Effector CD8-positive, alpha-beta T cell (primary cell): Measurements from ENCODE around the gene HEPN1.
"Not testable (repeated sequence)": the region's sequence is repeated elsewhere in the genome, so short reads cannot be mapped to it uniquely, and the experiment has no call there.

Experiments used
- DNase-seq: peaks from one replicate; lab custom pipeline; 2025; lab: John Stamatoyannopoulos, UW

Gene HEPN1

DNA sequence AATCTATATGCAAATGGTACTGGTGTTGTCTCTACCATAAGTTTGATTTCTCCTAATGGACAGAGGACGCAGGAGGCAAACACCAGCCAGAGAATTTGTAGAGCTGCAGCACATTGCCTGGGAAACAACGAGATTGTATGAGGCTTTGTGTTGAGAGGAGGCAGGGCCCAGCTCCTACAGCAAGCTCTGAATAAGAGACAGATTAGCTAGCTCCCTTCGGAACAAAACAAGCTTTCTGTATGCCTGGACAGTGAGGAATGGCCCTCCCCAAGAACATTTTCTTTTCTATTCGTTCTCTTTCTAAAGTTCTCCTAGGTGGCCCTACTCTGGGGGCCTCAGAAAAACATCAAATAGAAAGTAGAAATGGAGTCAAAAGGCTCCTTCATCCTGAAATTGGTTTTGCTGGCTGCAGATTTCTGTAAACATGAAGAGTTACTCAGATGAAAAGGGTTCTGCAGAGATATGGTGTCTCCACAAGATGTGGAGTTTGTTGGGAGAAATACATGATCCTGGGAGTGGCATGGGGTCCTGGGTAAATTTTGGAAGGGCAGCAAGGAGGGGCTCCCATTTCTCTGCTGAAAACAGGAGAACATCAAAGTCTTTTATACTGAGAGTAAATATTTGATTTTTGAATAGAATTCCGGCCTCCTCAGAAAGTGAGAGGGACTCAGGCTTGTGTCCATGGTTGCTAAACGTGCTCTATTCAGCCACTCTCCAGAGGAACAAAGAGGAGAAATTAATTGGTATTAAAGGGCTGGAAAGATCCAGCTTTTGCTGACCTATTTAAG, 23.6 kb downstream of the HEPN1 start:
- DNase-seq: no peak

DNA sequence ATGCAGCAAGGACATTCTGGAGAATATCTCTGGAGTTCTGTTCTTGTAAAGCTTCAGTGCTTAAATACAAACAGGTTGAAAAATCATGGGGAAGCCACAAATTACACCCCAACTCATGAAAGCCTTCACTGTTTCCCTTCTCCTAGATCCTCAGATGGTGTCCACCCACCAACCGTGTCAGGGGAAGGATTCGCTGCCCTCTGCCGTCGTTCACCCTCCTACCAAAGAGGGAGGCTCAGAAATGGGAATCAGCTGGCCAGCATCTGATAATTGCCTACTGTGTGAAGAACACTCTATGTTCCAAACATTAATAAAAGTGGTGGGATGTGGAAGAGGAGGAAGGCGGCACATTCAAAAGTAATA, 24.2 kb downstream of the HEPN1 start:
- DNase-seq: no peak

DNA sequence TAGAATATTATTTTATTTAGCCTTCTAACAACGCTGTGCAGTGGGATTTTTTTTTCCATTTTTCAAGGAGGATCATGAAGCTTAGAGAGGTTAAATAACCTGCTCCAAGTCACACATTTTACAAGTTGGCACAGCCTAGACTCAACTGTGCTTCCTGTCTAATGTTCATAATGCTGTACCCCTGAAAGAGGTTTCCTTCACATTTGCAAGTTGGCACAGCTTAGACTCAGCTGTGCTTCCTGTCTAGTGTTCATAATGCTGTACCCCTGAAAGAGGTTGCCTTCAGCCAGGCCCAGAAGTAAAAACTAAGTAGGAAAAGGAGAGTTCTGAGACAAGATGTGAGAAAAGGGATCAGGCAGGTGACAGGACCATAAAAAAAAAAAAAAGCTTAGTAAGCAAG, 24.7 kb downstream of the HEPN1 start:
- DNase-seq: no peak

GRCh38 chr11:124944565-124944964, 25.5 kb downstream of the HEPN1 start:
- DNase-seq: no peak

DNA sequence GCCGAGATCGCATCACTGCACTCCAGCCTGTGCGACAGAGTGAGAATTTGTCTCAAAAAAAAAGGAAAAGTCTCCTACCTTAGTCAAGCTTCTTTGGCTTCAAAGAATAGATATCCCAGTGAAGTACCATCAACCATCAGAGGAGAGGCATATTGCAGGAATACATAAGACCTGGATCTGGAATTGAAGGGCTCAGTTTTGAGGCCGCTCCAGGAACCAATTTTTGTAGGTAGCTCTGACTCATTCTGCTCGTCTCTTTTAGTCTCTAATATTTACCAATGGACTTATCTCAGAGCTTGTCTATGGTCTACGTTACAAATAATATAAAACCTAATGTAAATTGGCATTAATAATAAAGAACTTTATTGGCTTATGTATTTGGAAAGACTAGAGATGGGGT, 26.8 kb downstream of the HEPN1 start:
- DNase-seq: no peak

- DNase-seq: no peak
These were observed 27.7 kb downstream of the HEPN1 start for GRCh38 chr11:124946735-124947141.

- no peak for DNase-seq
These were observed 31.7 kb downstream of the HEPN1 start for GRCh38 chr11:124950601-124951330.

DNA sequence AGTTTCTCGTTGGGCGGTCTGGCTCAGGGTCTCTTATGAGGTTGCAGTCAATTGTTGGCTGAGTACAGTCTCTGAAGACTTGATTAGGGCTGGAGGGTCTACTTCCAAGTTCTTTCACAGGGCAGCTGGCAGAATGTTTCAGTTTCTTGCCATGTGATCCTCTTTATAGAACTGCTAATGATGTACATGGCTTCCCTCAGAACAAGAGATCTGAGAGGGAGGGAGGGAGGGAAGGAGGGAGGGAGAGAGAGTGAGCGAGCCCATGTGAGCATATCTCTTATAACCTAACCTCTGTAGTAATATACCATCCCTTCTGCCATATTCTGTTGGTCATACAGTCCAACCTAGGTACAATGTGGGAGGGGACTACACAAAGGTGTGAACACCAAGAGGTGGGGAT, 32.3 kb downstream of the HEPN1 start:
- no peak for DNase-seq

DNA sequence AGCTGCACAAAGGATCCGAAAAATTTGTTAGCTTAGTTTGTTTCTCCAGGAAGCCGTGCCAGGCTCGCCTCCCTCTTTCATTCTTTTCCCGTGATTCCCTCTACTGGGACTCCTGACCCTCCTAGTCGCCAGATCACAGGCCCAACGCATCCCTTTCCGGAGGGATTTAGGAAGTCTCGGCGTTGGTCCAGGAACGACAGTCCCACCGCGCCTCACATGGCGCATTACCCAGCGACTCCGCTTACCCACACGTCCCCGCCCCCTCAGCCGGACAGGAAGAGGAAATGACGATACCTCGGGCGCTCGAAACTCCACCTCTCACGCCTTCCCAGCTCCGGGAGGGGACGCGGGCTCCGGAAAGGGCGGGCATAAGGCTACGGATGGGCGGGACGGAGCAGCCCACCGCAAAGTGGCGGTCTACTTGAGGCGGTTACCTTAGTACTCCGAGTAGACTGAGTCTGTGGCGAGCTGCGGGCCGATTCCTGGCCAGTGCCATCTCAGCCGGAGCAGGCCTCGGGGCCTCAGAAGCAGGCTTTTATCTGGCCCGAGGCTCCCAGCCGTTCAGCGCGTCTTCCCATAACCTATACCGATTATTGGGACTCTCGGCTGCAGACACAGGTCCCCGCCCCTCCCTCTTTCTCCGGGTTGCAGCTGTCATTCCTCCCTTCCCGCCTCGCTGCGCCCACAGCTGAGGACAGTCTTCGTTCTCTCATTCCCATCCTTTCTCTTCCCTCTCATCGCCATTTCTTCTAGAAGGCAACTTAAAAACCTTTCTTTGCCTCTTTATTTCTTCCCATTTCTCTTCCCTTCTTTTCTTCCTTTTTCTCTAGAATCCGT, 34.9 kb downstream of the HEPN1 start, which contains the start of gene CCDC15:
Gene CCDC15, plus strand, starts transcription at position 450 of the 837 bp plus-strand sequence. CDS start 531 bp downstream, outside the sequence.
- peak; percentile 92 for DNase-seq

GRCh38 chr11:124954590-124954955, 35.5 kb downstream of the HEPN1 start:
- no peak for DNase-seq

DNA sequence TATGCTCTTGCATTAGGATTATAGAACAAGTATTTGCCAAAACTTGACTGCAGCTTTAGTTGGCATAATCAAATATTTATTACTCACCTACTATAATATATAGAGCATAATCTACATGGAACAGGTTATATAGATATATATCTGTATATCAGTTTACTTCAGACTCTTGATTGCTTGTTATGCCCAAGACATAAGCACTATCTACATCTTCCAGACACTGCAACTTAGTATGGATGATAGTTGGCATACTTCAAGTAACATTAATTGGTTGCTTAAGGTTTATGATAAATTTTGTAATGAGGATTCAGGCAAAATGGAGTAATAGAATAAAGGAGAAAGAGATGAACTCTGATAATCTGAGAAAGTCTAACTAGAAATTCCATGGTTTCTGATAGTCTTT, 36.0 kb downstream of the HEPN1 start:
- DNase-seq: no peak

DNA sequence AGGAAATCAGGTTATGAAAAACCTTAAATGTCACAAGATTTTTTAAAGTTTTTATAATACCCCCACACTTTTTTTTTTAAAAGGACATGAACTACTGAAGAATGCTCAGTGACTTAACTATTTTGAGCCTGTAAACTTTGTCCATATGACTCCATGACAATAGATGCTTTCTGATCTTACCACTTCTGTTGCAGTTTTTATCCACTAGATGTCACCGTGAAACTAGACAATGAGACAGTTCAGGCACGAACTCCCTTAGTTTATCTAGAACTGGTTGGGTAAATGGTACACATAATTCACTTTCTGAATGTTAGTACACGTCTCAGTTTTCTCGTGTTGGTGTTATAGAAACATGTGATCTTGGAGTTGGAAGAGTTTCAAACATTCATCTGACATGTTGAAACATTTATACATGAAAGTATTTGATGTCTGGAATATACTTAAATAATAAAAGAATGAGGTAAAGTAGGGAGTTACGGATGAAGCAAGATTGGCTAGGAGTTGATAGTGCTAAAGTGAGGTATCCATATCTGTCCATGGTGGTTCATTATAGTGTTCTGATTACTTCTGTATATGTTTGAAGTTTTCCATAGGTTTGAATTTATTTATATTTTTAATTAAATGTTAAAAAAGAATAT, 43.0 kb downstream of the HEPN1 start:
- DNase-seq: no peak

- not testable (repeated sequence) for DNase-seq
These were observed 49.1 kb downstream of the HEPN1 start for GRCh38 chr11:124968197-124968596.
